Subcutaneous abdominal adipose tissue (tissue), 5 donors: ENCODE measurements around the gene SEC63.
"Not testable (repeated sequence)": the region's sequence is repeated elsewhere in the genome, so short reads cannot be mapped to it uniquely, and the experiment has no call there.

ENCODE experiments used
- H3K27ac ChIP-seq: one replicate; pipeline ENCODE4 v1.7.0; 2013; ENCODE audit warnings: low read depth, mild to moderate bottlenecking, inconsistent platforms, low read length, moderate library complexity
- H3K27me3 ChIP-seq, 5 donors: one replicate each; pipeline ENCODE4 v1.7.0; 2013; ENCODE audit warnings: low read length in 5 of 5, inconsistent platforms in 1 of 5; ENCODE audit not compliant: control insufficient read depth in 5 of 5, insufficient read depth in 4 of 5
- H3K36me3 ChIP-seq, 5 donors: one replicate each; pipeline ENCODE4 v1.7.0; 2013; ENCODE audit warnings: low read length in 5 of 5; ENCODE audit not compliant: control insufficient read depth in 5 of 5, insufficient read depth in 5 of 5
- H3K4me1 ChIP-seq, 5 donors: one replicate each; pipeline ENCODE4 v1.7.0; 2013; ENCODE audit warnings: low read length in 5 of 5, mild to moderate bottlenecking in 3 of 5, moderate library complexity in 1 of 5; ENCODE audit not compliant: control insufficient read depth in 5 of 5, insufficient read depth in 5 of 5
- H3K4me3 ChIP-seq, 5 donors: one replicate each; pipeline ENCODE4 v1.7.0; 2013; ENCODE audit warnings: low read length in 5 of 5, low read depth in 1 of 5
- H3K9ac ChIP-seq, 5 donors: one replicate each; pipeline ENCODE4 v1.7.0; 2013; ENCODE audit warnings: low read length in 5 of 5, mild to moderate bottlenecking in 4 of 5, moderate library complexity in 3 of 5
- H3K9me3 ChIP-seq, 5 donors: one replicate each; pipeline ENCODE4 v1.7.0; 2013; ENCODE audit warnings: low read length in 5 of 5; ENCODE audit not compliant: control insufficient read depth in 5 of 5
- donor health status: healthy.
- donor health status: healthy.
- donor health status: healthy.
- donor health status: healthy.
- donor health status: healthy.

SEC63 gene

GRCh38 chr6:107894809-107895396, 63.1 kb downstream of the SEC63 start:
- Histone ChIP-seq H3K4me3 (no peak overlapping the region), H3K4me1 (peaks cover 0 to 3% (median 0%) of the 10 kb centered on the region in 5 donors), H3K36me3 (peaks cover 30 to 78% (median 55%) of the 10 kb centered on the region in 5 donors), H3K27me3 (no peaks in the 10 kb centered on the region), H3K9ac (no peak overlapping the region), H3K9me3 (no peaks in the 10 kb centered on the region), H3K27ac (no peak overlapping the region)

GRCh38 chr6:107890431-107890830, 67.6 kb downstream of the SEC63 start:
- peaks cover 20 to 41% (median 34%) of the 10 kb centered on the region in 5 donors for H3K36me3 ChIP-seq
- not testable (repeated sequence) for H3K4me3 ChIP-seq, H3K4me1 ChIP-seq, H3K9ac ChIP-seq, H3K27me3 ChIP-seq, H3K27ac ChIP-seq, H3K9me3 ChIP-seq

- H3K9ac ChIP-seq, H3K4me3 ChIP-seq, H3K27ac ChIP-seq, H3K9me3 ChIP-seq, H3K27me3 ChIP-seq, H3K4me1 ChIP-seq: not testable (repeated sequence)
- peaks cover 0 to 17% (median 7%) of the 10 kb centered on the region in 5 donors for H3K36me3 ChIP-seq
Measured at GRCh38 chr6:107885950-107886349, 72.1 kb downstream of the SEC63 start.

- Histone ChIP-seq H3K9ac (no peak overlapping the region), H3K4me1 (peaks cover 0 to 9% (median 0%) of the 10 kb centered on the region in 5 donors), H3K27ac (no peak overlapping the region)
Measured at GRCh38 chr6:107879941-107880340, 78.1 kb downstream of the SEC63 start.

GRCh38 chr6:107877968-107878367, 80.0 kb downstream of the SEC63 start:
- H3K27ac ChIP-seq, result no peak overlapping the region
- no peak overlapping the region for H3K9ac ChIP-seq
- H3K9me3 ChIP-seq, result no peaks in the 10 kb centered on the region
- no peak overlapping the region for H3K4me3 ChIP-seq
- no peaks in the 10 kb centered on the region for H3K27me3 ChIP-seq
- H3K36me3 ChIP-seq, result peaks cover 19 to 49% (median 37%) of the 10 kb centered on the region in 5 donors
- H3K4me1 ChIP-seq, result peaks cover 0 to 9% (median 0%) of the 10 kb centered on the region in 5 donors

More at GRCh38 chr6:107879941-107880340, 78.1 kb downstream of the SEC63 start:
- Histone ChIP-seq H3K4me3 (no peak overlapping the region), H3K9me3 (peaks cover 0 to 2% (median 0%) of the 10 kb centered on the region in 5 donors), H3K36me3 (peaks cover 14 to 47% (median 35%) of the 10 kb centered on the region in 5 donors), H3K27me3 (no peaks in the 10 kb centered on the region)

- peaks cover 28 to 50% (median 38%) of the 10 kb centered on the region in 5 donors for H3K36me3 ChIP-seq
Measured at GRCh38 chr6:107871976-107872375, 86.0 kb downstream of the SEC63 start.

GRCh38 chr6:107871512-107871911, 86.5 kb downstream of the SEC63 start:
- not testable (repeated sequence) for H3K27ac ChIP-seq, H3K9ac ChIP-seq, H3K4me3 ChIP-seq, H3K27me3 ChIP-seq, H3K9me3 ChIP-seq, H3K4me1 ChIP-seq
- peaks cover 28 to 49% (median 33%) of the 10 kb centered on the region in 5 donors for H3K36me3 ChIP-seq

More at GRCh38 chr6:107871976-107872375, 86.0 kb downstream of the SEC63 start:
- no peaks in the 10 kb centered on the region for H3K9me3 ChIP-seq
- no peak overlapping the region for H3K4me3 ChIP-seq
- no peak overlapping the region for H3K27ac ChIP-seq
- H3K4me1 ChIP-seq, result no peaks in the 10 kb centered on the region
- no peaks in the 10 kb centered on the region for H3K27me3 ChIP-seq
- H3K9ac ChIP-seq, result no peak overlapping the region

GRCh38 chr6:107871016-107871415, 87.0 kb downstream of the SEC63 start:
- no peak overlapping the region for H3K4me3 ChIP-seq
- no peaks in the 10 kb centered on the region for H3K9me3 ChIP-seq
- H3K27me3 ChIP-seq, result no peaks in the 10 kb centered on the region
- H3K36me3 ChIP-seq, result peaks cover 24 to 46% (median 31%) of the 10 kb centered on the region in 5 donors
- no peaks in the 10 kb centered on the region for H3K4me1 ChIP-seq
- no peak overlapping the region for H3K27ac ChIP-seq
- H3K9ac ChIP-seq, result no peak overlapping the region

- Histone ChIP-seq H3K27me3 (no peaks in the 10 kb centered on the region), H3K4me3 (no peak overlapping the region), H3K9me3 (no peaks in the 10 kb centered on the region), H3K36me3 (peaks cover 22 to 40% (median 29%) of the 10 kb centered on the region in 5 donors), H3K4me1 (no peaks in the 10 kb centered on the region), H3K27ac (no peak overlapping the region), H3K9ac (no peak overlapping the region)
Measured at GRCh38 chr6:107870381-107870780, 87.6 kb downstream of the SEC63 start.

GRCh38 chr6:107869871-107870270, 88.1 kb downstream of the SEC63 start:
- no peaks in the 10 kb centered on the region for H3K27me3 ChIP-seq
- no peak overlapping the region for H3K4me3 ChIP-seq
- H3K36me3 ChIP-seq, result peaks cover 18 to 34% (median 26%) of the 10 kb centered on the region in 5 donors
- H3K27ac ChIP-seq, result no peak overlapping the region
- H3K4me1 ChIP-seq, result no peaks in the 10 kb centered on the region
- no peaks in the 10 kb centered on the region for H3K9me3 ChIP-seq
- H3K9ac ChIP-seq, result no peak overlapping the region
